HG03108 (cell line): ENCODE data around the gene KRTAP9-8.
"Not testable (repeated sequence)": the region's sequence is repeated elsewhere in the genome, so short reads cannot be mapped to it uniquely, and the experiment has no call there.

Experiments
- ATAC-seq: cut with Tn5 transposase; IDR thresholded peaks from one replicate; pipeline ENCODE4 v1.9.1; 2021; ENCODE audit warnings: moderate library complexity; ENCODE audit not compliant: unreplicated experiment

The KRTAP9-8 gene

DNA sequence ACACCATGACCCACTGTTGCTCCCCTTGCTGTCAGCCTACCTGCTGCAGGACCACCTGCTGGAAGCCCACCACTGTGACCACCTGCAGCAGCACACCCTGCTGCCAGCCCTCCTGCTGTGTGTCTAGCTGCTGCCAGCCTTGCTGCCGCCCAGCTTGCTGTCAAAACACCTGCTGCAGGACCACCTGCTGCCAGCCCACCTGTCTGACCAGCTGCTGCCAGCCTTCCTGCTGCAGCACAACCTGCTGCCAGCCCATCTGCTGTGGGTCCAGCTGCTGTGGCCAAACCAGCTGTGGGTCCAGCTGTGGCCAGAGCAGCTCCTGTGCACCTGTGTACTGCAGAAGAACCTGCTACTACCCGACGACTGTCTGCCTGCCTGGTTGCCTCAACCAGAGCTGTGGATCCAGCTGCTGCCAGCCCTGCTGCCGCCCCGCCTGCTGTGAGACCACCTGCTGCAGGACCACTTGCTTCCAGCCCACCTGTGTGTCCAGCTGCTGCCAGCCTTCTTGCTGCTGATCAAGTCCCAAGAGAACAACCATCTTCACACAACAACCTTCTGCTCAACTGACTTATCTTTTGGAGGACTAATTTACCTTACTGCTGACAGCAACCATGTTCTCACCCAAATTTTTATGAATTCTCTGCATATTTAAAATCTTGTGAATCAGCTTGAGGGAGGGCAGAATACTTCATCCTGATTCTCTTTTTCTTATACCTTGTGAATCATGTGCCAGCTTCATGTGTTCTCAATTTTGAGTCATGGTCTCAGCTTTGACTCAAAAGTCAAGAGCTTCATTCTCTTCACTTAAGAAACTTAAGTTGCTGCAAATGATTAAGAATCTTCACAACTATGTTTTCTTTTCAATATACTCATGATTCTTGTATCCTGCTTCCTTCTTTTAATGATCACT lies 17.8 kb downstream of the KRTAP9-8 start, which contains the start of gene KRTAP9-9:
Gene KRTAP9-9 (plus strand): TSS at position 4 of the 910 bp plus-strand sequence.
- not testable (repeated sequence) for ATAC-seq

DNA sequence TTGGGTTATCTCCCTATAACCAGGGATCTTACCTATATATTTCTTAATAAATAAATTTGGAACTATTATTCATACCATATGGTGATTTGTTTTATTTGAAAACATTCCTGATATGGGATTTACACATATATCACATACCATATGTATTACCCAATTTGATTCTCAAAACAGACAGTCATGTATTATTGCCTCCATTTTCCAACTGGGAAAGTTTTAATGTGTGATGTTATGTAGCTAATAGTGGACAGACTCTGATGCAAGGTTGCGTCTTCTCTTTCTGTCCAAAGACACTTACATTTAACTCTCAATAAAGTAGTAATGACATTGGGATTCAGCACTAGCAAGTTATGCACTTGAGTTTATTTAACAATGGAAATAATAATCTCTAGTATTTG lies 18.5 kb downstream of the KRTAP9-8 start:
- no peak for ATAC-seq

DNA sequence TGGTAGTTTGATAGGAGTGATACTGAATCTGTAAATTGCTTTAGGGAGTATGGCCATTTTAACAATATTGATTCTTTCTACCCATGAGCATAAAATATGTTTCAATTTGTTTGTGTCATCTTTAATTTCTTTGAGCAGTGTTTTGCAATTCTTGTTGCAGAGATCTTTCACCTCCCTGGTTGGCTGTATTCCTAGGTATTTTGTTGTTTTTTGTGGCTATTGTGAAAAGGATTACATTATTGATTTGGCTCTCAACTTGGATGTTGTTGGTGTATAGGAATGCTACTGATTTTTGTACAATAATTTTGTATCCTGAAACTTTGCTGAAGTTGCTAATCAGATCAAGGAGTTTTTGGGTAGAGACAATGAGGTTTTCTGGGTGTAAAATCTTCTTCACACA lies 20.6 kb downstream of the KRTAP9-8 start:
- no peak for ATAC-seq

DNA sequence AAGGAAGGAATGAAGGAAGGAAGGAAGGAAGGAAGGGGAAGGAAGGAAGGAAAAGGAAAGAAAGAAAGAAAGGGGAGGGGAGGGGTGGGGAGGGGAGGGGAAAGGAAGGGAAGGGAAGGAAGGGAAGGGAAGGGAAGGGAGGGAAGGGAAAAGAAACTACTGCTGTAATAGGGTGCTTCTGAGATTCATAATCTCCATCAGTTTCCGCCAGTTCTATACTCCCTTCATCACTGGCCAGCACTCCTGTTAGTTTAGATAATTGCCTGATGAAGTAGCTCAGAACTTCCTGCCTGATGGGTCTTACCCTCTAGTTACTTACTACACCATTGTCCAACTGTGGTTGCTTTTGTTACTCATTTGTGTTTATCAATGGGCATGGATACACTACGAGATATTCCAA lies 25.4 kb downstream of the KRTAP9-8 start:
- ATAC-seq = no peak

DNA sequence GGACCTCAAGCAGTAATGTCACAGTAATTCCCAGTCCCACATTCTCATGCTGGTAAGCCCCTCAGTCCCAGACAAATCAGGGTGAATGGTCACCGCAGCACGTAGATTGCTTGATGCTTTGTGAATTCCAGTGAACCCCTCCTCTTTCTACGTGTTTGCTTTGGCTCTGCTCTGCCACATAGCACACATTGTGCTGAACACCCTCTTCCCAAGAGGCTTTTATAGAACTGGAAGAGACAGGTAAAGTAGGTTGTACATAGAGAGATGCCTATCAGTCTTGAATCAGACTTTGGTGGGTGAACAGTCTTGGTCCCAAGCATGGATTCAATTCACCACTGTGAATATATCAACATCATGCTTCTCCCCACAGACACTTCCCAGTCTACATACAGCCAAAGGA lies 26.8 kb downstream of the KRTAP9-8 start:
- ATAC-seq = no peak

DNA sequence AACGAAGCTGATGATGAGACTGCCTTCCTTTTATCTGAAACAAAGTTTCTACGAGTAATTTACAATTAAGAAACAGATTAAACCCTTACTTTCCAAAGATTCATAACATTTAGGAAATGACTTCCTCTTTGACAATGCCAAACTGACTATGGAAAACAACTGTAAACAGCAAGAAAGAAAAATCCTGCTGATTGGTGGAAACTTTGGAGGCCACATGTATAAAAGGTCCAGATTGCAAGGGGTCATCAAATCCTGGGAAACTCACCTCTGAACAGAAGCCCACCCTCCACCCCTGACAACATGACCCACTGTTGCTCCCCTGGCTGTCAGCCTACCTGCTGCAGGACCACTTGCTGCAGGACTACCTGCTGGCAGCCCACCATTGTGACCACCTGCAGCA lies 27.3 kb downstream of the KRTAP9-8 start, which contains the start of gene KRTAP9-6:
Gene KRTAP9-6 (plus strand): TSS at position 301 of the 400 bp plus-strand sequence. CDS start 0 bp downstream, at position 301.
- no peak for ATAC-seq

DNA sequence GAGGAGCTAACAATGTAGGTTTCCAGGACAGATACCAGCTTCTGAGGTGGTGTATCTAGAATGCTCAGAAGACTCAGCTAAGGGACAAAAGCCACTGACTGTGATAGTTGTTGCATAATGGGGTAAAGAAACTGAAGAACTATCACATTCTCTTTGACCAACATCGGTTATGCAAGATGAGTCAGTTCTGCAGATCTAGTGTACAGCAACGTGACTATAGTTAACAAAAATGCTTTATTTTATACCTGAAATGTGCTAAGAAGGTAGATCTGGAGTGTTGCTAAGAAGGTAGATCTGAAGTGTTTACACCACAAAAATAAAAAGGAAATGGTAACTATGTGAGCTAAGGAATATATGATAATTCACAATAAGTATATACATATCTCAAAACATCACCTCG lies 29.9 kb downstream of the KRTAP9-8 start:
- no peak for ATAC-seq

DNA sequence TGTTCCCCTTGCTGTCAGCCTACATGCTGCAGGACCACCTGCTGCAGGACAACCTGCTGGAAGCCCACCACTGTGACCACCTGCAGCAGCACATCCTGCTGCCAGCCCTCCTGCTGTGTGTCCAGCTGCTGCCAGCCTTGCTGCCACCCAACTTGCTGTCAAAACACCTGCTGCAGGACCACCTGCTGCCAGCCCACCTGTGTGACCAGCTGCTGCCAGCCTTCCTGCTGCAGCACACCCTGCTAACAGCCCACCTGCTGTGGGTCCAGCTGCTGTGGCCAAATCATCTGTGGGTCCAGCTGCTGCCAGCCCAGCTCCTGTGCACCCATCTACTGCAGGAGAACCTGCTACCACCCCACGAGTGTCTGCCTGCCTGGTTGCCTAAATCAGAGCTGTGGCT lies 33.5 kb downstream of the KRTAP9-8 start:
- ATAC-seq = not testable (repeated sequence)

DNA sequence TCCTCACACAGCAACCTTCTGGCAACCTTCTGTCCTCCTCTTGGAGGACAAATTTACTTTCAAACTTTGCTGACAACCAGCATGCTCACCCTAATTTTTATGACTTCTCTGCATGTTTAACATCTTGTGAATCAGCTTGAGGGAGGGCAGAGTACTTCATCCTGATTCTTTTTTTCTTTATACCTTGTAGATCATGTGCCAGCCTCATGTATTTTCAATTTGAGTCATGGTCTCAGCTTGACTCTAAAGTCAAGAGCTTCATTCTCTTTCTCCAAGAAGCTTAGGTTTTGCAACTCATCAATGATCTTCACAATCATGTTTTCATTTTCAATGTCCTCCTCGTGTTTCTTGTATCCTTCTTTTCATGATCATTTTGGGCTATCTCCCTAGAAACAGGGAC lies 34.1 kb downstream of the KRTAP9-8 start:
- ATAC-seq = no peak

DNA sequence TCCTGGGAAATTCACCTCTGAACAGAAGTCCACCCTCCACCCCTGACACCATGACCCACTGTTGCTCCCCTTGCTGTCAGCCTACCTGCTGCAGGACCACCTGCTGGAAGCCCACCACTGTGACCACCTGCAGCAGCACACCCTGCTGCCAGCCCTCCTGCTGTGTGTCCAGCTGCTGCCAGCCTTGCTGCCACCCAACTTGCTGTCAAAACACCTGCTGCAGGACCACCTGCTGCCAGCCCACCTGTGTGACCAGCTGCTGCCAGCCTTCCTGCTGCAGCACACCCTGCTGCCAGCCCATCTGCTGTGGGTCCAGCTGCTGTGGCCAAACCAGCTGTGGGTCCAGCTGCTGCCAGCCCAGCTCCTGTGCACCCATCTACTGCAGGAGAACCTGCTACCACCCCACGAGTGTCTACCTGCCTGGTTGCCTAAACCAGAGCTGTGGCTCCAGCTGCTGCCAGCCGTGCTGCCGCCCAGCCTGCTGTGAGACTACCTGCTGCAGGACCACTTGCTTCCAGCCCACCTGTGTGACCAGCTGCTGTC lies 37.9 kb downstream of the KRTAP9-8 start, which contains the start of gene KRTAP9-7:
Gene KRTAP9-7 (plus strand): TSS at position 51 of the 543 bp plus-strand sequence. CDS start 0 bp downstream, at position 51.
- not testable (repeated sequence) for ATAC-seq

DNA sequence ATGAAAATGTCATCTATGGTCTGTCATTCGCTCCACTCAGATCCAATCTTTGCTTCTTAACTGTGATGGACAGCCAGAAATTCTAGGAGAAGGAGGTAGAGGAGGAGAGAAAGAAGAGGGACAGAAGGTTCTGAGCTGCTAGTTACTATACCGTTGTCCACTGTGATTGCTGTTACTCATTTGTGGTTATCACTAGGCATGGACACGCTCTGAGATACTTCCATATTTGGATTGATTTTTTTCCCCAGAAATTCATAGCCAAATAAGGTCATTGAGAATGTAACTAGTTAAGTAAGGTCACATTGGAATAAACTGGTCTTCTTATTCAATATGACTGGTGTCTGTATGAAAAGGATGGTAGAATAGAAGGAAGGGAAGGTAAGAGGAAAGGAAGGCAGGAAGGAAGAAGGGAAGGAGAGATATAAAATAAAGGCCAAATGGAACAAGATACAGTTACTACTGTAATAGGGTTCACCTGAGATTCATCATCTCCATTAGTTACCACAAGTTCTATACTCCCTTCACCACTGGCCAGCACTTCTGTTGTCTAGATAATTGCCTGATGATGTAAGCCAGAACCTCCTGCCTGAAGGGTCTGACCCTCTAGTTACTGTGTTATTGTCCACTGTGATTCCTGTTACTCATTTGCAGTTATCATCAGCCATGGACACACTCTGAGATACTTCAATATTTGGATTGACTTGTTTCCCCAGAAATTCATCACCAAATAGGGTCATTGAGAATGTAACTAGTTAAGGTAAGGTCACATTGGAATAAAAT lies 40.6 kb downstream of the KRTAP9-8 start:
- ATAC-seq = no peak

DNA sequence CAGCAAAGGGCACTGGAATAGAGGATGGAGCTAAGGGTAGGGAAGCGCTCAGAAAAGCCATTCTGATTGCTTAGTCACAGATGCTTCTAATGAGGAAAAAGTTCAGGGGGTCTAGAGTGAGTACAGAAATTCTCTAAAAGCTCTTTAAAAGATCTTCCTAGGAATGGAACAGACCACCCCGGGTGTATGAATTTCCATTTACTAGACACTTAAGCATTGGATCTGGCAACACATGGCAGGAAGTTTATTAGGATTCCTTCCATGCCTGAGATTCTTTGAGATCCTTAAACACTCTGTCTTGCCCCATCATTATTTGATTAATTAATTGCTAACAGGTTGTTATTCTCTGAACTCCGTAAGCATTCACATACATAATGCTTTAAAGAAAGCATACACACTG lies 46.2 kb downstream of the KRTAP9-8 start:
- ATAC-seq = no peak

DNA sequence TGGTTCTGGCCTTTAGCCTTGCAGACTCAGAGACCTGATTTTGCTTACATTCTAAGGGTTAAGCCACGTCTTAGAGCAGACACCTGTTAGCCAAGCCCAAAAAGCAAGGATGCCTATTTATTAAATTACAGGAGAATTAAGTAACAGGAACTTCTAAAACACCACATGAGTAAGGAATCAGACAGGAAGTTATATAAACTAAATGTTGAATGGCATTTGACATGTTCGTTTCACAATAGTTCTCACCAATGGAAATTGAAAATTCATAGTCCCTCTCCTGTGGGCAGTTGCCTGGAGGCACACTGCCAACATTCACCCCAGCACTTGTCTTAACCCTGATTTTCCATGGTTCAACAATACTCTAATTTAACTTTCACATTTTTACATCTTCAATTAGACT lies 46.7 kb downstream of the KRTAP9-8 start:
- ATAC-seq = no peak

DNA sequence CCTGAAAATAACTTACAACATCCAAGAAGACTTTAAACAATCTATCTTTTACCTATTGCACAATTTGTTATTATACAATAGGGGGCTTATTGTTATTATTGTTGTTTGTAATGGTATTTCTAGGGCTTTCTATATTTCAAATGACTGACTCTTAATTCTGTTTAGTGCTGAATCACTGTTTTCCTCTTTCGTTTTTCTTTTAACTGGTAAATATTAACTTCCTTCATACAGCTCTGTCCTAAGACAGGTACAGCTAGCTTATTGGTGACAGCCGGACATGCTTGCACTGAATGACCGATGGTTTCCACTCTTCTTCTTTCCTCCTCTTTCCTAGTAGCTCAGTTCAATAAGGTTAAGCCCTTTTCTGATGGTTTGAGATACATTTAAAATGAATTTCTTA lies 49.3 kb downstream of the KRTAP9-8 start:
- no peak for ATAC-seq
